Lower leg skin (tissue), 3 donors: ENCODE measurements around the gene ADGRG6.

Experiments used
- CTCF ChIP-seq, 3 donors: fragments of 450-650 bp; IDR thresholded peaks; one replicate each; pipeline ENCODE4 v1.5.1; 2016; ENCODE audit warnings: antibody characterized with exemption in 3 of 3, mild to moderate bottlenecking in 3 of 3, moderate library complexity in 2 of 3
- POLR2A ChIP-seq, 2 donors: fragments of 450-650 bp; IDR thresholded peaks; one replicate each; pipeline ENCODE4 v1.6.1; 2016 to 2017; ENCODE audit warnings: antibody characterized with exemption in 2 of 2, mild to moderate bottlenecking in 1 of 2, moderate library complexity in 1 of 2

GRCh38 chr6:142452993-142453392, 151.2 kb downstream of the ADGRG6 start:
- TF ChIP-seq CTCF (IDR thresholded peaks at IDR 0.05) (no peak), POLR2A (IDR thresholded peaks at IDR 0.05) (no peak)
